Brain microvascular endothelial cell (primary cell): ENCODE data around the gene CCNA1.
A peak's percentile ranks its signal among the peaks of the same experiment; 100 is the strongest.

Experiments
- DNase-seq: peaks from one replicate; pipeline ENCODE4 v3.0.0-alpha.2; 2020
- H3K27ac ChIP-seq: fragments of 250-450 bp; sonication (Bioruptor Pico); 2 replicates; pipeline ENCODE4 v1.5.1; 2020; ENCODE audit warnings: mild to moderate bottlenecking, moderate library complexity
- H3K27me3 ChIP-seq: fragments of 250-450 bp; sonication (Bioruptor Pico); replicated peaks from 2 replicates; pipeline ENCODE4 v1.5.1; 2020; ENCODE audit warnings: mild to moderate bottlenecking
- H3K36me3 ChIP-seq: fragments of 250-450 bp; sonication (Bioruptor Pico); replicated peaks from 2 replicates; pipeline ENCODE4 v1.5.1; 2020; ENCODE audit warnings: mild to moderate bottlenecking
- H3K4me3 ChIP-seq: 2 replicates; pipeline ENCODE4 v1.5.1; 2011; ENCODE audit warnings: low read depth, mild to moderate bottlenecking, control low read depth, low read length, moderate library complexity
- CTCF ChIP-seq: IDR thresholded peaks from 2 replicates; pipeline ENCODE4 v1.5.1; 2011; ENCODE audit warnings: low read depth, mild to moderate bottlenecking, moderate library complexity, low read length, control low read depth, inconsistent platforms; ENCODE audit errors: missing control alignments
- in situ Hi-C: cut with HindIII; loops from 2 replicates; pipeline ENCODE4 v1.10.0; 2017; ENCODE audit warnings: low sequenced_read_pairs, low pct_ligation_motif_present

Gene CCNA1

GRCh38 chr13:36432106-36432544 is at the start of gene CCNA1:
Gene CCNA1, plus strand, starts transcription at chr13:36432495. Its CDS starts 562 bp downstream, at chr13:36433057.
- Histone ChIP-seq H3K27me3 (peaks cover 30% of the 10 kb centered on the region), H3K4me3 (peak within 1 kb of the TSS; percentile 56), H3K36me3 (no peaks in the 10 kb centered on the region), H3K27ac (no peak within 1 kb of the TSS)
- DNase-seq = no peak
- no peak for TF ChIP-seq CTCF
- in situ Hi-C loops = no loop called here

DNA sequence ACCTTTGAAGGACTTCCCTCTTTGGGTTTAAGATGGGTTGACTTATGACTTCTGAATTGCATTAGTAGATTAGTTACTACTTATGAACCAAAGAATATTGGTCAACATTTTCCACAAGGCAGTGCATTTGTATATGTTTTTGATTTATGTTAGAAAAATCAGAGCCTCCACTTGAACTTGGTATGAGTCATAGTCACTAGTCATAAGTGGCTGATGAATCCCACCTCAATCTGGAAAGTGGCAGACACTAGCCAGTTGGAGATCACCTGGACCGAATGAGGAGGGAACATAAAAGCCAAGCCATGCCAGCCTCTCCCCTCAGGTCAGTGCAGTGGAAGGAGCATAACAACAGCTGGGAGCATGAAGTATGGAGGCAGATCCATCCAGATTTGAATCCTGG is 46.8 kb upstream of the CCNA1 start:
- Histone ChIP-seq H3K27me3 (no peaks in the 10 kb centered on the region), H3K27ac (no peak overlapping the region), H3K4me3 (no peak overlapping the region), H3K36me3 (no peaks in the 10 kb centered on the region)
- peak; percentile 9 for DNase-seq
- in situ Hi-C loops = no loop called here
- TF ChIP-seq CTCF = no peak

- Histone ChIP-seq H3K36me3 (no peaks in the 10 kb centered on the region), H3K27me3 (no peaks in the 10 kb centered on the region), H3K27ac (no peak overlapping the region), H3K4me3 (no peak overlapping the region)
- TF ChIP-seq CTCF = peak; percentile 46
- in situ Hi-C loops = no loop called here
- no peak for DNase-seq
These were observed 37.0 kb upstream of the CCNA1 start for GRCh38 chr13:36395280-36395679.

GRCh38 chr13:36405151-36405550 is 27.1 kb upstream of the CCNA1 start:
- Histone ChIP-seq H3K36me3 (no peaks in the 10 kb centered on the region), H3K27ac (no peak overlapping the region), H3K4me3 (no peak overlapping the region), H3K27me3 (no peaks in the 10 kb centered on the region)
- DNase-seq = no peak
- no peak for TF ChIP-seq CTCF
- in situ Hi-C loops = no loop called here

DNA sequence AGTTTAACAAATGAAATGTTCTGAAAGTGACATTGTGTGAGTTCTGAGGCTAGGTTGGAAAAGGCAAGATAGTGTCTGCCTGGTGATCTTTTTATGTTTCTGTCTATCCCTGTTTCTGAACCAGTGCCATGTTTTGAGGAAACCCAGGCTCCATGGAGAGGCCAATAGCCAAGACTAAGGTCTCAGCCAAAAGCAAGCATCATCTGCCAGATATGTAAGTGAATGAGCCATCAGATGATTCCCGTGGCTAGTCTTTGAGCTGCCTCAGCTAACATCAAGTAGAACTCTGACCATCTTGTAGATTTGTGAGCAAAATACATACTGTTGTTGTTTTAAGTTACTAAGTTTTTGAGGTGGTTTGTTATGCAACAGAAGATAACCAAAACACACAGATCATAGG is 19.6 kb upstream of the CCNA1 start:
- in situ Hi-C loops = no loop called here

More for the DNA sequence above, 19.6 kb upstream of the CCNA1 start:
- Histone ChIP-seq H3K4me3 (no peak overlapping the region), H3K27ac (no peak overlapping the region), H3K36me3 (no peaks in the 10 kb centered on the region), H3K27me3 (no peaks in the 10 kb centered on the region)
- no peak for DNase-seq
- TF ChIP-seq CTCF = no peak
